K562 (cell line): ENCODE data around the gene VGLL4. TPM values are rescaled to one million over a fixed set of nuclear protein-coding genes. Genes with fewer than 3 reads are reported as not detected.

ENCODE experiments used
- DIDO1 ChIP-seq: fragments of 450-650 bp; IDR thresholded peaks from 2 replicates; pipeline ENCODE4 v1.6.1; 2016; ENCODE audit warnings: low read depth, missing biosample characterization, missing genetic modification characterization
- ETS1 ChIP-seq: conservative IDR thresholded peaks from 2 replicates; pipeline ENCODE4 v1.6.1; 2011; ENCODE audit warnings: low read depth, mild to moderate bottlenecking, low read length; ENCODE audit not compliant: control insufficient read depth
- HDAC6 ChIP-seq: IDR thresholded peaks from 2 replicates; pipeline ENCODE4 v1.6.1; 2012; ENCODE audit warnings: low read depth, mild to moderate bottlenecking, control low read depth, inconsistent platforms, low read length, moderate library complexity
- HMG20A ChIP-seq: fragments of 450-650 bp; formaldehyde crosslinking; conservative IDR thresholded peaks from 2 replicates; pipeline ENCODE4 v1.4.0; 2020; ENCODE audit warnings: mild to moderate bottlenecking, mixed read lengths
- LARP7 ChIP-seq: fragments of 450-650 bp; IDR thresholded peaks from 2 replicates; pipeline ENCODE4 v1.6.1; 2016
- LCOR ChIP-seq: sonication (generic); formaldehyde crosslinking; IDR thresholded peaks from 2 replicates; pipeline ENCODE4 v1.8.0; 2022; ENCODE audit warnings: mild to moderate bottlenecking, missing genetic modification reagents
- MNT ChIP-seq, 2 experiments: fragments of 450-650 bp; conservative IDR thresholded peaks; 2 replicates each; pipeline ENCODE4 v1.6.1; 2017; ENCODE audit warnings: mild to moderate bottlenecking in 2 of 2, moderate library complexity in 2 of 2
- NCOA4 ChIP-seq: fragments of 450-650 bp; IDR thresholded peaks from 2 replicates; pipeline ENCODE4 v1.6.1; 2018; ENCODE audit warnings: mild to moderate bottlenecking; ENCODE audit not compliant: partially characterized antibody
- NFE2L1 ChIP-seq: fragments of 450-650 bp; IDR thresholded peaks from 2 replicates; pipeline ENCODE4 v1.6.1; 2016; ENCODE audit warnings: missing genetic modification characterization, low read depth, mild to moderate bottlenecking, missing compliant biosample characterization, moderate library complexity, borderline replicate concordance
- NUFIP1 ChIP-seq: fragments of 450-650 bp; IDR thresholded peaks from 2 replicates; pipeline ENCODE4 v1.6.1; 2018; ENCODE audit not compliant: partially characterized antibody
- PATZ1 ChIP-seq: fragments of 250-450 bp; sonication (Bioruptor Pico); IDR thresholded peaks from 2 replicates; pipeline ENCODE4 v1.5.0; 2020; ENCODE audit warnings: mild to moderate bottlenecking, borderline replicate concordance
- SIN3B ChIP-seq: fragments of 450-650 bp; IDR thresholded peaks from 2 replicates; pipeline ENCODE4 v1.6.1; 2017; ENCODE audit warnings: low read depth, mild to moderate bottlenecking, moderate library complexity
- STAT5B ChIP-seq: fragments of 250-450 bp; sonication (Bioruptor Pico); IDR thresholded peaks from 2 replicates; pipeline ENCODE4 v1.8.0; 2021; ENCODE audit warnings: mild to moderate bottlenecking, inconsistent platforms
- XRCC3 ChIP-seq: fragments of 450-650 bp; IDR thresholded peaks from 2 replicates; pipeline ENCODE4 v1.6.1; 2017; ENCODE audit warnings: mild to moderate bottlenecking, moderate library complexity
- ZKSCAN3 ChIP-seq: fragments of 250-450 bp; sonication (Bioruptor Pico); IDR thresholded peaks from 2 replicates; pipeline ENCODE4 v1.4.0; 2020
- ZNF197 ChIP-seq: fragments of 200-800 bp; sonication (Bioruptor generic); IDR thresholded peaks from 2 replicates; pipeline ENCODE4 v1.6.1; 2016; ENCODE audit warnings: low read depth, missing genetic modification characterization, missing compliant biosample characterization
- ZNF224 ChIP-seq: sonication (generic); formaldehyde crosslinking; IDR thresholded peaks from 2 replicates; pipeline ENCODE4 v1.8.0; 2022; ENCODE audit warnings: mild to moderate bottlenecking, missing genetic modification reagents
- ZNF57 ChIP-seq: fragments of 450-650 bp; formaldehyde crosslinking; IDR thresholded peaks from 2 replicates; pipeline ENCODE4 v1.4.0; 2020; ENCODE audit warnings: mild to moderate bottlenecking, moderate library complexity
- ZNF668 ChIP-seq: fragments of 250-450 bp; sonication (Bioruptor Pico); IDR thresholded peaks from 2 replicates; pipeline ENCODE4 v1.8.0; 2022; ENCODE audit warnings: mild to moderate bottlenecking, inconsistent platforms
- polyA plus RNA-seq, 8 experiments: library from polyadenylated mRNA; depleted of rRNA in 4 of 8; stranded (reverse) in 5 of 8; unstranded in 3 of 8; fragments of >200 nt; fragmentation: Nextera tagmentation in 2 of 8; fragmentation: Illumina TruSeq in 1 of 8; extraction: Ambion mirVana in 2 of 8; extraction: Trizol in 1 of 8; gene quantifications; 2 replicates each; pipeline versions ENCODE4 v1.2.1 to v1.2.3, GENCODE V29; 2011 to 2014; ENCODE audit warnings: inconsistent platforms in 1 of 8, missing spikeins in 1 of 8
- total RNA-seq, 7 experiments: library from RNA; depleted of rRNA in 6 of 7; stranded (reverse); fragments of >200 nt in 6 of 7; fragmentation: Illumina TruSeq in 2 of 7; extraction: Trizol in 2 of 7; gene quantifications; 2 replicates each; pipeline versions ENCODE4 v1.2.1 to v1.2.3, GENCODE V29; 2011 to 2021; ENCODE audit warnings: low replicate concordance in 1 of 7
- TF ChIP-seq, protein P1 (sequence below): fragments of 450-650 bp; IDR thresholded peaks from 2 replicates; pipeline ENCODE4 v1.7.0; 2016; ENCODE audit warnings: borderline replicate concordance
- TF ChIP-seq, protein P2 (sequence below): fragments of 450-650 bp; IDR thresholded peaks from 2 replicates; pipeline ENCODE4 v1.6.1; 2017; ENCODE audit warnings: antibody characterized with exemption

The VGLL4 gene
- total and polyA plus RNA-seq, 9 of the 15 experiments (the other 6 are each of a cell fraction or from before 2014, with no cell fraction given): 0.27 to 10.9 (median 8.6) TPM

DNA sequence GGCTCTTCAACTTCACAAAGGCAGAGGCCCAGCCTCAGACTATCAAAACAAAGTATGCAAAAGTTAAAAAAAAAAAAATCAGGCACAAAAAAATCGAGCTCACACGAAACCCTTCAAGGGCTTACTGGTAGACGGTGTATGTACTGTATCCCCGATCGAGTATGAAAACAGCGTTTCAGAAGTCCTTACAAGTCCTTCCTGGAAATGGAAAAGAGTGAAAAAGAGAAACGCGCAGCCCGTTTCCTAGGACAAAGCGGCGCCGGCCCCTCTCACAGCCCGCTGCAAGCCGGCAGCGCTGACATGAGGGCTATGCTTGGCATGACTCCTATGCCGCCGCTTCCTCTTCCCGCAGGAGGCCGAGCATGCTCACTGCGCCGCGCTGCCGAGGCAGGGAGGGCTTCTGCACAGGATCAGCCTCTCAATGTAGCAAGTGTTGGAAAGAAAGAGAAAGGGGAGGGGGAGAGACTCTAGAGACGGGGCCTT lies at the start of gene VGLL4 (continued):
- TF ChIP-seq PATZ1 (CRISPR knock-in tag) (no peak), STAT5B (CRISPR knock-in tag) (no peak), NUFIP1 (no peak), SIN3B (no peak), ZKSCAN3 (no peak), ZNF197 (CRISPR knock-in tag) (0 out of 2 replicates have a peak, but pooled peaks have one; percentile 42), LARP7 (no peak; the same call in 1 of the 2 replicates), HMG20A (CRISPR knock-in tag) (no peak), HDAC6 (no peak), XRCC3 (no peak), ZNF224 (CRISPR knock-in tag) (no peak), ETS1 (no peak), NCOA4 (no peak), ZNF668 (no peak), MNT (conservative IDR thresholded peaks at IDR 0.05) (peak; percentile 15 to 56; a peak in 2 of 4 replicates), NFE2L1 (tag) (no peak), LCOR (CRISPR knock-in tag) (peak; percentile 61), DIDO1 (tag) (no peak), ZNF57 (no peak)
- TF ChIP-seq, protein P1, sequence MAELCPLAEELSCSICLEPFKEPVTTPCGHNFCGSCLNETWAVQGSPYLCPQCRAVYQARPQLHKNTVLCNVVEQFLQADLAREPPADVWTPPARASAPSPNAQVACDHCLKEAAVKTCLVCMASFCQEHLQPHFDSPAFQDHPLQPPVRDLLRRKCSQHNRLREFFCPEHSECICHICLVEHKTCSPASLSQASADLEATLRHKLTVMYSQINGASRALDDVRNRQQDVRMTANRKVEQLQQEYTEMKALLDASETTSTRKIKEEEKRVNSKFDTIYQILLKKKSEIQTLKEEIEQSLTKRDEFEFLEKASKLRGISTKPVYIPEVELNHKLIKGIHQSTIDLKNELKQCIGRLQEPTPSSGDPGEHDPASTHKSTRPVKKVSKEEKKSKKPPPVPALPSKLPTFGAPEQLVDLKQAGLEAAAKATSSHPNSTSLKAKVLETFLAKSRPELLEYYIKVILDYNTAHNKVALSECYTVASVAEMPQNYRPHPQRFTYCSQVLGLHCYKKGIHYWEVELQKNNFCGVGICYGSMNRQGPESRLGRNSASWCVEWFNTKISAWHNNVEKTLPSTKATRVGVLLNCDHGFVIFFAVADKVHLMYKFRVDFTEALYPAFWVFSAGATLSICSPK: 0 out of 2 replicates have a peak, but pooled peaks have one; percentile 23
- TF ChIP-seq, protein P2, sequence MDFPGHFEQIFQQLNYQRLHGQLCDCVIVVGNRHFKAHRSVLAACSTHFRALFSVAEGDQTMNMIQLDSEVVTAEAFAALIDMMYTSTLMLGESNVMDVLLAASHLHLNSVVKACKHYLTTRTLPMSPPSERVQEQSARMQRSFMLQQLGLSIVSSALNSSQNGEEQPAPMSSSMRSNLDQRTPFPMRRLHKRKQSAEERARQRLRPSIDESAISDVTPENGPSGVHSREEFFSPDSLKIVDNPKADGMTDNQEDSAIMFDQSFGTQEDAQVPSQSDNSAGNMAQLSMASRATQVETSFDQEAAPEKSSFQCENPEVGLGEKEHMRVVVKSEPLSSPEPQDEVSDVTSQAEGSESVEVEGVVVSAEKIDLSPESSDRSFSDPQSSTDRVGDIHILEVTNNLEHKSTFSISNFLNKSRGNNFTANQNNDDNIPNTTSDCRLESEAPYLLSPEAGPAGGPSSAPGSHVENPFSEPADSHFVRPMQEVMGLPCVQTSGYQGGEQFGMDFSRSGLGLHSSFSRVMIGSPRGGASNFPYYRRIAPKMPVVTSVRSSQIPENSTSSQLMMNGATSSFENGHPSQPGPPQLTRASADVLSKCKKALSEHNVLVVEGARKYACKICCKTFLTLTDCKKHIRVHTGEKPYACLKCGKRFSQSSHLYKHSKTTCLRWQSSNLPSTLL: no peak
